Choroid plexus epithelial cell (primary cell): ENCODE data around the gene CD207.

Experiments
- DNase-seq: peaks from one replicate; pipeline ENCODE4 v3.0.0-alpha.2; 2010; ENCODE audit warnings: low read depth
- H3K4me3 ChIP-seq: 2 replicates; pipeline ENCODE4 v1.5.1; 2011; ENCODE audit warnings: low read depth, mild to moderate bottlenecking, control low read depth, low read length, moderate library complexity
- TF ChIP-seq, protein P1 (sequence below): conservative IDR thresholded peaks from 2 replicates; pipeline ENCODE4 v1.5.1; 2011; ENCODE audit warnings: low read depth, mild to moderate bottlenecking, control low read depth, inconsistent platforms, low read length, moderate library complexity

The CD207 gene

DNA sequence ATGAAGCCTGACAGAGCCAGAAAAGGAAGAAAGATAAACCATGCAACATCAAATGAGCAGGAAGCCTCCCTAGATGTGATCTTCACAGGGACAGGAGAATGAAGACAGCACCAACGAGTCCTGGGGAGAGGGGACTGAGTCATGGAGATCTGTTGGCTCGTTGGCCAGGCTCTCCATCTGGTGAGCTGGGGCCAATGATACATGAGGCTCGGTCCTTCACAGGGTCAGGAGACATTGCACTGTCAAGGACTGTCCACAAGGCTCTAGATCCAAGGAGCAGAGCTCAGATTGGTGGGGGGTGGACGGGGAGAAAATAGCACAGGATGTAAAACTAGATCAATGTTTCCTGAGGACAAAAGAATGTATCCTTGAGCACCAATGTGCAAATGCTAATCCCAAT is 735 bp downstream of the CD207 start:
- TF ChIP-seq, protein P1, sequence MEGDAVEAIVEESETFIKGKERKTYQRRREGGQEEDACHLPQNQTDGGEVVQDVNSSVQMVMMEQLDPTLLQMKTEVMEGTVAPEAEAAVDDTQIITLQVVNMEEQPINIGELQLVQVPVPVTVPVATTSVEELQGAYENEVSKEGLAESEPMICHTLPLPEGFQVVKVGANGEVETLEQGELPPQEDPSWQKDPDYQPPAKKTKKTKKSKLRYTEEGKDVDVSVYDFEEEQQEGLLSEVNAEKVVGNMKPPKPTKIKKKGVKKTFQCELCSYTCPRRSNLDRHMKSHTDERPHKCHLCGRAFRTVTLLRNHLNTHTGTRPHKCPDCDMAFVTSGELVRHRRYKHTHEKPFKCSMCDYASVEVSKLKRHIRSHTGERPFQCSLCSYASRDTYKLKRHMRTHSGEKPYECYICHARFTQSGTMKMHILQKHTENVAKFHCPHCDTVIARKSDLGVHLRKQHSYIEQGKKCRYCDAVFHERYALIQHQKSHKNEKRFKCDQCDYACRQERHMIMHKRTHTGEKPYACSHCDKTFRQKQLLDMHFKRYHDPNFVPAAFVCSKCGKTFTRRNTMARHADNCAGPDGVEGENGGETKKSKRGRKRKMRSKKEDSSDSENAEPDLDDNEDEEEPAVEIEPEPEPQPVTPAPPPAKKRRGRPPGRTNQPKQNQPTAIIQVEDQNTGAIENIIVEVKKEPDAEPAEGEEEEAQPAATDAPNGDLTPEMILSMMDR, result no peak
- H3K4me3 ChIP-seq, result no peak overlapping the region
- no peak for DNase-seq

GRCh38 chr2:70834106-70834505 is 1.5 kb downstream of the CD207 start:
- H3K4me3 ChIP-seq, result no peak overlapping the region
- DNase-seq, result no peak
- TF ChIP-seq, protein P1, result no peak

DNA sequence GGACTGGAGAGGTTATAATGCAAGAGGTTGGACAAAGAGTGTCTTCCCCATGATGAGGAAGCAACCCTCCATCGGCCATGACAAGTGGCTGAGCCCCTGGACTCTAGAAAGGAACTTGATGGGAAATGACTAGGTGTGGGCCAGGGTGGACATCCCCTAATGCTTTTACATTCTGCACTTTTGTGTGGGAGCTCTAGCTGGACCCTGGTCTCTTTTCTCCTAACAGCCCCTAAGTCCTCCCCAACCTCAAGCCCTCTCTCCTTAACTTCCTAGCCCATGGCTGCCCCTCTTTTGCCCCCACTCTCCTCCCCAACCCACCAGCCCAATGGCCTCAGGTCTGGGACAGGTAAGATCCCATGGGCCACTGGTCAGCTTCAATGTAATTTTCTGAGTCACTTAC is 2.4 kb downstream of the CD207 start:
- DNase-seq, result no peak
- TF ChIP-seq, protein P1, result no peak
- no peak overlapping the region for H3K4me3 ChIP-seq

DNA sequence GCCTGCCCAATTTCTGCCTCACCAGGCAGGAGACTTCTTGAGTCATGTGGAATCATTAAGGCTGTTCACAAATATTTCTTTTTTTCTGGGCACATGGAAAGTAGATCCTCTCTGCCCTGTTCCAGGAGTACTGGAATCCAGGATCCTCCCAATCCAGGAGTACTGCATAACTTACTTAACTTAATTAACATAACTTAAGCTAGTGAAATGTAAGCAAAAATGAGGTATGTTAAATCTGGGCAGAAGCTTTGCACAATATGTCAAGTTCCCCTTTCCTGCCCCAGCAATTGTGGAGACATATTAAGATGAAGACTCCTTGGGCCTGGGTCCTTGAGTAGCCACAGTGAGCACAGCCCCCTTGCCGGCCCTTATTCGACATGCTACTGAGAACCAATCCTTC is 3.2 kb downstream of the CD207 start:
- no peak overlapping the region for H3K4me3 ChIP-seq
- no peak for DNase-seq
- TF ChIP-seq, protein P1, result no peak

- H3K4me3 ChIP-seq, result no peak overlapping the region
- TF ChIP-seq, protein P1, result no peak
- no peak for DNase-seq
These were observed 3.8 kb downstream of the CD207 start for GRCh38 chr2:70831861-70832260.

GRCh38 chr2:70830366-70830765 is 5.2 kb downstream of the CD207 start:
- H3K4me3 ChIP-seq, result no peak overlapping the region
- TF ChIP-seq, protein P1, result no peak
- no peak for DNase-seq

DNA sequence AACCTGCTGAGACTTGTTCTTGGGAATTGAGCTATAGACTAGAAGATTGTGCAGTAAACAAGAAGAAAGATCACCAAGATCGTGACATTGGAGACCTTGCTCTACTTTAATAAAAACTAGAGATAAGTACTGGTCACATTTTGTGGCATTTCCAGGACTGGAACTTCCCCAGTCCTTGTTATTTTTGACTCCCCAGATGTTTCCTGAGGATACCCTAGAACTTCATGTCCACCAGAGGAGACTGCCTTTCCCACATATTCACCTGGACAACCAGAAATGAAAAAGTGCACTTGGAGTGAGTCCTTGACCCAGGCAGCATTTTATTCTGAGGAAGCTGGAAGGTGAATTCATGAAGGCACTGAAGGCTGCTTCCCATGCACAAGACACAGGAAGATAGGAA is 5.7 kb downstream of the CD207 start:
- H3K4me3 ChIP-seq, result no peak overlapping the region
- DNase-seq, result no peak
- TF ChIP-seq, protein P1, result no peak
